HG03342 (cell line): ENCODE results near the gene FNIP1.
"Not testable (repeated sequence)": the region's sequence is repeated elsewhere in the genome, so short reads cannot be mapped to it uniquely, and the experiment has no call there.

Source experiments
- ATAC-seq: cut with Tn5 transposase; IDR thresholded peaks from one replicate; pipeline ENCODE4 v1.9.1; 2021; ENCODE audit warnings: mild to moderate bottlenecking, moderate library complexity; ENCODE audit not compliant: unreplicated experiment

FNIP1 gene

DNA sequence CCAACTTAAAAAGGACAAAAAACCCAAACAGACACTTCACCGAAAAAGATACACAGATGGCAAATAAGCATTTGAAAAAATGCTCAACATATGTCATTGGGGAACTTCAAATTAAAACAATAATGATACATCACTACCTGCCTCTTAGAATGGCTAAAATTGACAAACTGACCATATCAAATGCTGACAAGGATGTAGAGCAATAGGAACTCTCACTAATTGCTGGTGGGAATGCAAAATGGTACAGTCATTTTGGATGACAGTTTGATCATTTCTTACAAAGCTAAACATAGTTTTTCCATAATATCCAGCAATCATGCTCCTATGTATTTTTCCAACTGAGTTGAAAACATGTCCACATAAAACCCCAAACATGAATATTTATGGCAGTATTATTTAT is 102.9 kb downstream of the FNIP1 start:
- ATAC-seq, result no peak

DNA sequence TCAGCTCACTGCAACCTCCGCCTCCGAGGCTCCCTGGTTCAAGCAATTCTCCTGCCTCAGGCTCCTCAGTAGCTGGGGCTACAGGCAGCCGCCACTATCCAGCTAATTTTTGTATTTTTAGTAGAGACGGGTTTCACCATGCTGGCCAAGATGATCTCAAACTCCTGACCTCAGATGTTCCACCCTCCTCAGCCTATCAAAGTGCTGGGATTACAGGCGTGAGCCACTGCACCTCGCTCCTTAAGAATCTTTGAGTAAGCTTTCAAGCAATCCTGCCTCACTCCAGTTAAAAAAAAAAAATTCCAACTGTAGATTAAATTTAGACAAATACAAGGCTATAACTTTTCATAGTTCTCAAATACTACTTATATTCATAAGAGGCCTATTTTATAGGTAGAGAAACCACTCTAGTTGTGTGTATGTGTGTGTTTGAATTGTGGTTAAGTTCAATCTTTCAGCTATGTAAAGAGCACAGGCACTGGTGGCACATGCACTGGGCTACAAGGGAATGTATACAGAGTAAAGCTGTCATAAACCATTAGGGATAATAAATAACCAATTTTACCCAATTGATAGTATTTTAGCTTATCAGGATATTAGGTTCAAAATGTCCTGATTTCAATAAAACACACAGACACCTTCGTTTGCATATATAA is 111.2 kb downstream of the FNIP1 start:
- ATAC-seq, result no peak

DNA sequence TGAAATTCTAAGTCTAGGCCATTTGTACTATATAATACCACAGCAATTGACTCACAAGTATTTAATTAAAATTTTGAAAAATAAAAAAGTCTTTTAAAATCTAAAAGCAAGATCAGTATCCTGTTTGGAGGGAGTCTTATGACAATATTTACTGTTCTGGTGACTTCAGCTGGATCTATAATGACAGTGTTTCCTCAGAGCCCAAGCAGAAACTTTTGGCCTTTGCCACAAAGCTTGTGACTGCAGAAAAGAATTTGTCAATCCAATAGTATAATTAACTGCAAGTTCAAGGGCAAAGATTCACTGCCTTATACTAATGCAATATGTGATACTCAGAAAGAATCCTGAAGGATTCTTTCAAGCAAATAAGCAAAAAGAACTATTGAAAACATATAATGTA is 112.2 kb downstream of the FNIP1 start:
- no peak for ATAC-seq

DNA sequence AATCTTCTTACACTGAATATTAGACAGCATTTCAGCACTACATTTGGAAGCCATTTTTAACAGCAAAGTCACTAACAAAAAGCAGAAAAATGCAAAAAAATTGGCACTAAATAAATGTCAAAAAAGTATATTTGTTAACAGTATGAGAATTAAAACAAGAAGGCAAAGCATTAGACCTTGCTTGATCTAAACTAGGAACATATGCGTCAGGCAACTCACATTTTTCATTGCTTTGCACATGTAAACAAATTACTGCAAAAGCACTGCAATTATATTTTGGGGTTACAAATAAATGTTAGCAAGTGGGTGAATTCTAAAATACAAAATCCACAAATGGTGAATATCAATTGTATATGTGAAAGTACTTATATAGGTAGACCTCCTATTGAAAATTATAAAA is 112.8 kb downstream of the FNIP1 start:
- ATAC-seq, result no peak

DNA sequence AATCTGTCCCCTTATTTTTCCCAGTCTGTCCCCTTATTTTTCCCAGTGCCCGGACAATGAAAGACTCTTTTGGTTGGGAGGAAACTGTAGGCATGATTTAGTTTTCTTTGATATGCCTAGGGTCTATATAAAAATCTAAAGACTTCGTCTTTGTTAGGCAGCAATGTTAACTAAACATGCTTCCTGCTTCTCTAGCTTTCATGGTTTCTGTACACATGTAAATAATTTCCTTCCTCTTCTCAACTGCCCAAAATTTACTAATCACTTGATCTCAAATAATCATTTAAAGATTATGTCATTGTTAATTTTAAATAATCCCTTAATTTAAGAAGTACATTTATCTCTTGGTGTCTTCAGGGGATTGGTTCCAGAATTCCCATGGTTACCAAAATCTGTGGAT is 114.0 kb downstream of the FNIP1 start:
- ATAC-seq, result no peak

DNA sequence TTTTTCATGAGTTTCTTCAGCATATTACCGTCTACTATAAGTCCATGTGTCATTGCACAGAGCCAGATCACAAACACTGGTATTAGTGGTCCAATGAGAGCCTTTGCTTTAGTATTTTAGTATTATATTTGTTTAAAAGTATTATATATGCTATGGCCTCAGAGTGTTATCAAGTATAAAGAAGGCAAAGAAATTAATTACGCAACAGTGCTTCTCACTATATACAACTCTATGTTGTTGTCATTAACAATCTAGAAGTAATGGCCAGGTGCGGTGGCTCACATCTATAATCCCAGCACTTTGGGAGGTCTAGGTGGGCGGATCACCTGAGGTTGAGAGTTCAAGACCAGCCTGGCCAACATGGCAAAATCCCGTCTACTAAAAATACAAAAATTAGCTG is 114.6 kb downstream of the FNIP1 start:
- ATAC-seq, result no peak

DNA sequence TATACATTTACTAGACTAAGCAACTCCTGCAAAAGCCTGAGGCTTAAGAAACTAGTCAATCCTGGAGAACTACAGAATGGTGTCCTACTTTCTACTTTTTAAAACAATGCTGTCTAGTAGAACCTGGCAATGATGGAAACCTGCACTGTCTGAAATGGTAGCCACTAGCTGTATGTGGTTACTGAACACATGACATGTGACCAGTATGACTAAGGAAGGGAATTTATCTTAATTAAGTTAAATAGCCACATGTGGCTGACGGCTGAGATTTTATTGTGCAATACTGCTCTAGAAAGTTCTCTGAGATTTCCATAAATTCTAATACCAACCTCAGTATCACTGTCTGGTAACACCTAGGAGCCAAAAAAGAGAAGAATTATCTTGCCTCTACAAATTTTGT is 116.9 kb downstream of the FNIP1 start:
- no peak for ATAC-seq

DNA sequence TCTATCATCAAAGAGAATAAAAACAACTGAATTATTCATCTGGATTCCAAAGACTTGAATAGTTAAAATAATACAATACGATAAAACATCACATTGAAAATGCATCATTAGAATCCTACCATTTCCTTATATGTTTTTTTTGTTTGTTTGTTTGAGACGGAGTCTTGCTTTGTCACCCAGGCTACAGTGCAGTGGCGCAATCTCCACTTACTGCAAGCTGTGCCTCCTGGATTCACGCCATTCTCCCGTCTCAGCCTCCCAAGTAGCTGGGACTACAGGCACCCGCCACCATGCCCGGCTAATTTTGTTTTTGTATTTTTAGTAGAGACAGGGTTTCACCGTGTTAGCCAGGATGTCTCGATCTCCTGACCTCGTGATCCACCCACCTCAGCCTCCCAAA is 118.5 kb downstream of the FNIP1 start:
- ATAC-seq, result not testable (repeated sequence)

DNA sequence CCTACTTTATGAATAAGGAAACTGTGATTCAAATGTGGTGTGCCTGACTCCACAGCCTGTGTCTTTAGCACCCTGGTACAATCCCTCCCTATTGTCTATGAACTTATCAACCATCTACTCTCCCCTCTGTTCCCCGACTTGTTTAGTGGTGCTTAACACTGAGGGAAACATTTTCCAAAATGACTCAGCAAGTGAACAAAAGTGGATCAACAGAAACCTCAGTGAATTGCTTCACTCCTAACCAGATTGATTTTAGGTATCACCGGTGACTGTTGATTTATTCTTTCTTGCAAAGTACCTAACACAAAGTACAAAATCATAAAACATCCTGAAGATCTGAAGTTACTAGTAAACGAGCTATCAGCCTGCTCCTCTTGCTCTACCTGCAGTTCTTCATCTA is 119.7 kb downstream of the FNIP1 start:
- no peak for ATAC-seq

DNA sequence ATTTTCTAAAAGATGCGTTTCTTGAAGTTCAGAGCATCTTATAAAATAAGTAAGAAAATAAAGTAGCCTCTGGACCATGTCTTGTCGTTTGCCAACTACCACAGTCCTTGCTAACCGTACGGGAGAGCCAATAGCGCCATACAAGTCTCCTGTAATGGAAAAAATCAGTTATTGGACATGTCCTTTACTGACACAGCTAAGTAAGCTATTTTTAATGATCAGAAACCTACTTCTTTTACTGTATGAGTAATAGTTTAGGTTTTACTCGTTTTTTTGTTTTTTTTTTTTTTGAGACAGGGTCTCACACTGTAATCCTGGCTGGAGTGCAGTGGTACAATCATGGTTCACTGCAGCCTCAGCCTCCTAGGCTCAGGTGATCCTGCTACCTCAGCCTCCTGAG is 124.0 kb downstream of the FNIP1 start:
- ATAC-seq, result no peak

DNA sequence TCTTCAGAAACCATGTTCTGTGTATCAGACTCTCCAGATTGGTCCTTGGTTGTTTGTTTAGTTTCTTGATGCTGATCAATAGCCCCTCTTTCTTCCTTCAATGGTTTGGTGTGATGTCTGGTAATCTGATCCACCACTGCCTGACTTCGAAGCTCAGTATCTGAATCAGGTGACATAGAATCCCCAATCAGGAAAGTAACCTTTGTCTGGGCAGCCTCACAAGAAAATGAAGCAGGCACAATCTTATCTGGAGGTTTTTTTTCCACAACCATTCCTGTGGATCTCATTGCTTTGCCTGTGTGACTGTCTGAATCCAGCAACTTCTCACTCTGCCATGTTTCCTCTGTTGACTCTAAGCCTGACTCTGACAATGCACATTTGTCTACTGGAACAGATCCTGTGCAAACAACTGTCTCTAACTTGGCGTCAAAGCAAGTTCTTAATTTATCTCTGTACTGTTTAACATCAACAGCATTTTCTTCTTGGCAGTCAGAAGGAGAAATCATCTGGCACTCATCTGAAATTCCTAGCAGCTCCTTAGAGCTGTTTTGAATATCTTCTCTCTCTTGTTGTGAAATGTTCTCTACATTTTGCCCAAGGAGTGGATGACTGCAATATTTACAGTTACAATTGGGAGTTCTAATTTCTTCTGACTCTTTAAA is 124.7 kb downstream of the FNIP1 start:
- ATAC-seq, result no peak

DNA sequence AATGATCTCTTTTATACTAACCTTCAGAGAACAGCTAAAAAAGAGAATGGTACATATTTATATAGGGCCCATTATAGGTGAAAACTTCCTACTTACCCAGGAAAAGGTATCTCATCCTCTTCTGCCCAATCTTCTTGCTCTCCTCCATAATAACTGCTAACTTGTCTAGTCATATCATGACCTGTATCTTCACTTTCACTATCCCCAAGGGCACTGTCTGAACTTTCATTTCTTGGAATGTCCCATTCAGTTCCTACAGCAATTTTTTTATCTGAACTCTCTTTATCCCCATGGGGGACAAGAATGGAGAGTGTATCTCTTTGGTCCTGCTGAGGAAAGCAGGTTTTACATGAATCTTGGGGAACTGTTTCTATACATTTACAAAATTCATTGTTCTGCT is 125.4 kb downstream of the FNIP1 start:
- peak; percentile 74 for ATAC-seq

DNA sequence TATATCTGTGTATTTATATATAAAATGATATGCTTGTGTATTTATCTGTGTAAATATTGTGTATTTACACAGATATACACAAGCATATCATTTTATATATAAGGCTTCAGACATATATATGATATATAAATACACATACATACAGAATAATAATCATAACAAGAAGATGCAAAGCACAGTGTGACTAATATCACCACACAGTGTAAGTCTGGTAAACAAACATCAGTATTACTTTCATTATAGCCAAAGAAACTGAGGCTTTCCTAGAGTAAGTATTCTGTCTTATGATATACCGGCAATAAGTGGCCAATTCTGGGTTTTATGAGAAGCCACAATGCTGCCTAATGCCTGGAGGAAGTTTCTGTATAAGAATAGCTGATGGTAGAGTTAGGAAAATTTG is 131.9 kb downstream of the FNIP1 start:
- ATAC-seq, result no peak

DNA sequence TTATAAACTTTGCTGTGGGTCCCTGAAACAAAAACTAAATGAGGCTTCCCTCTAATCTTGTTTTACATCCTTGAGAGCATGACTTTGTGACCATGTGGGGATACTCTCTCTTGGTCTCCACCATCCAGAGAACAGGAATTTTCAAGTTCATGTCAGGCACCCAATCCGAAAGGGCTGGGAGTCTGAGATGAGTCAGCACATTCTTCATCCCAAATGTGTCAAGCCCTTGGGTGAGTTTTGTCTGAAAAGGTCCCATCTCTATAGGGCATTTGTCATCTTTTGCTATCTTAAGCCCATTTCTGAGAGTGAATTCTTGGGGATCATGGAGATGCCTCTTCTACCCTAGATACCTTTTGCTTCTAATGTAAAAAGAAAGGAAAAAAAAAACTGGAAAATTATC is 134.9 kb downstream of the FNIP1 start:
- ATAC-seq, result no peak

DNA sequence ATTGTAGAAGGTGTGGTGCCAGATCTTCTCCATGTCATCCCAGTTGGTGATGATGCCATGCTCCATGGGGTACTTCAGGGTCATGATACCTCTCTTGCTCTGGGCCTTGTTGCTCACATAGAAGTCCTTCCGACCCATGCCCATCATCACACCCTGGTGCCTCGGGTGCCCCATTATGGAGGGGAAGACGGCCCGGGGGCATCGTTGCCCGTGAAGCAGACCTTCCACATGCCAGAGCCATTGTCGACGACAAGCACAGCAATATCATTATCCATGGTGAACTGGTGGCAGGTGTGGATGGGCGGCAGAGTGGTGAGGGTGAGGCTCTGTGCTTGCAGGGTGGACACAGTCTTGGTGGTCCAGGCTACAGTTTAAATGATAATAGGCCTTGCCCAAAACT is 137.0 kb downstream of the FNIP1 start:
- ATAC-seq, result no peak

DNA sequence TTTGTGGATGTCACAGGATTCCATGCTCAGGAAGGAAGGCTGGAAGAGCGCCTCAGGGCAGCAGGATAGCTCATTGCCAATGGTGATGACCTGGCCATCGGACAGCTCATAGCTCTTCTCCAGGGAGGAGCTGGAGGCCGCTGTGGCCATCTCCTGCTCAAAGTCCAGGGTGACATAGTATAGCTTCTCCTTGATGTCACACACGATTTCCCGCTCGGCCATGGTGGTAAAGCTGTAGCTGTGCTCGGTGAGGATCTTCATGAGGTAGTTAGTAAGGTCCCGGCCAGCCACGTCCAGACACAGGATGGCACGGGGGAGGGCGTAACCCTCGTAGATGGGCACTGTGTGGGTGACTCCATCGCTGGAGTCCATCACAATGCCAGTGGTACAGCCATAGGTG is 137.5 kb downstream of the FNIP1 start:
- no peak for ATAC-seq

DNA sequence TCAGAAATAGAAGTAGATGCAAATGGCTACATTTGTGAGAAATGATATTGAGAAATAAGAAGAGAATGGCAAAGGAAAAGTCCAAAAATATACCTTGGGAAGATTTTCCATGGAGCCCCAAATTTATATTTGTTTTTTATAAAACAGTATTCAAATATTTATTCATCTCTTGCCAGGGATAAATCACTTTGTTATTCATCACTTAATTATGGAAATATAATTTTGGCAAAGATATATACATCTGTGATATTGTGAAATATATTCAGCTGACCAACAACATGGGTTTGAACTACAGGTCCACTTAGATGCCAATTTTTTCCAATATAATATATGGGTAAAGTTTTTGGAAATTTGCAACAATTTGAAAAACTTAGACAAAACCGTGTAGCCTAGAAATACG is 142.0 kb downstream of the FNIP1 start:
- ATAC-seq, result no peak

DNA sequence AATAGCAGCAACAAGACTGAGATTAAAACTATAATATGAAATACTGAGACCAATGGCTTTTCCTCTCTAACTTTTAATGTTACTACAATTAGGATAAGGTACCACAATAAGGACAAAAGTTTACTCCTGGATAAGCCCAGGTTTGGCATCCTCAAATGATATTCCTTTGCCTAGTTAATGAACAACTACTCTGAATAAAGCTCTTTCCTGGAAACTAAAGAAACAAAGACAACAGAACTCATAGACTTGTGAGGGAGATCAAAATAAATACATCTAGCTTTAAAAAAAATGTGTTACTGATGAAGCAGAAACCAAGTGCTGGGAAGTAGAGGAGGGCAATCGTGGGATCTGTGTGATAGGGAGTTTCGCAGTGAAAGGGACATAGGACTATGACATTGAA is 142.5 kb downstream of the FNIP1 start:
- ATAC-seq, result no peak

DNA sequence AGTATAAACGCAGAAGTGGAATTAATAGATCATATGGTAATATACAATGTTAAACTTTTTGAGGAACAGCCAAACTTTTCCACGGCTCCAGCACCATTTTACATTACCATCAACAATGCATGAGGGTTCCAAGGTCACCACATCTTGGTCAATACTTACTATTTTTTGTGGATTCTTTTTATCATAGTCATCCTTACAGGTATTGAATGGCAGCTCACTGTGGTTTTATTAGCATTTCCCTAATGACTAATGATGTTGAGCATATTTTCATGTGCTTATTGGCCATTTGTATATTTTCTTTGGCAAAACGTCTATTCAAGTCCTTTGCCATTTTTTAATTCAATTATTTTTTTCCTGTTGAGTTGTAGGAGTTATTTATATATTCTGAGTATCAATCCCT is 147.7 kb downstream of the FNIP1 start:
- ATAC-seq, result no peak

DNA sequence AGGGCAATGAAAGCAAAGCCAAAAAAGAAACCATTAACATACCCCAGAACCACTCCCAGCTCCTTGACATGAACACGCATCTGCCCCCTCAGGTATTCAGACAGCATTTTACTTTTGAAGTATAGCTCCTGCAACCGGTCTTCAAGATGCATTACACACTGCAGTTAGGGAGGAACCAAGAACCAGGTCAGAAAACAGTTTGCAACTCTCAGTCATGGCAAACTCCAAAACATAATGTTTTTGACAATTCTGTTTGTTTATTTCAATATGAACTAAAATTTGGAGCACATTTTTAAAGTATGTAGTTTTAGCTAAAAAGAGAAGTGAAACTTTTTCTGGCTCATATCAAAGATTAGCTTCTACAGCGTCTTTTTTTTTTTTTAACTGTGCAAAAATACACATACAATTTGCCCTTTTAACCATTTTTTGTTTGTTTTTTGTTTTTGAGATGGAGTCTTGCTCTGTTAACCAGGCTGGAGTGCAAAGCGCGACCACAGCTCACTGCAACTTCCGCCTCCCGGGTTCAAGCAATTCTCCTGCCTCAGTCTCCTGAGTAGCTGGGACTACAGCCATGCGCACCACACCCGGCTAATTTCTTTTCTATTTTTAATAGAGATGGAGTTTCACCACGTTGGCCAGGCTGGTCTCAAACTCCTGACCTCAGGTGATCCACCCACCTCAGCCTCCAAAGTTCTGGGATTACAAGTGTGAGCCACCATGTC is 149.6 kb downstream of the FNIP1 start:
- ATAC-seq, result peak; percentile 85

DNA sequence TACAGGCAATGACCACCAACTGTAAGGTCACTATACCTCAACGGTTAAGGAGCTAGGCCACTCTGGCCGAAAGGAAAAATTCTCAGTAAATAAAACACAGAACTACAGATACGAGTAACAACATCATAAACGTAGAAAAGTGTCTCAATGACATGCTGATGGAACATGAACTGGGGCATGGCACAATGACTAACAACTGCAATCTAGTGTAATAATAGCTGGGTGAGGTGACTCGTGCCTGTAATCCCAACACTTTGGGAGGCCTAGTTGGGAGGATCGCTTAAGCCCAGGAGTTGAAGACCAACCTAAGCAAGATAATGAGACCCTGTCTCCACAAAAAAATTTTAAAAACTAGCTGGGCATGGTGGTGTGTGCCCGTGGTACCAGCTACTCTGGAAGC is 152.0 kb downstream of the FNIP1 start:
- ATAC-seq, result no peak

DNA sequence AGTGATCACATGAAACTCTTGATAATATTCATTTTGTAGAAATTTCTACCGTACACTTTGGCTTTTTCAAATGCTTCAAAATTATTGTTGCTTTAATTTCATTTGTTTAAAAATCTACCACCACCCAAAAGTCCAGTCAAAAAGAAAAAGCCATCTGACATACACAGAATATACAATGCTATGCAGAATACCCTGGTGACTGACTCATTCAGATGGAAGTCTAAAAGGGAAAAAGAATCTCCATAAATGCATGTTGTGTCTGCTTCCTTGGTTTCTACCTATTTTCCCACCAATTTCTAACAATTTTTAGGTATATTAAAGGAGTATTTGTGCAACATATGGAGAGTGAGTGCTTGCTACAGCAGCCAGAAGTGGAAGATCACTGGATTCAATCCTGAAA is 152.4 kb downstream of the FNIP1 start:
- ATAC-seq, result no peak
